ENCODE measurements around the gene CCDC171.

- no peak for TF ChIP-seq POLR2AphosphoS5 (IDR thresholded peaks at IDR 0.05; ENCODE audit: low read depth, low read length)
- no peak for TF ChIP-seq JUND (IDR thresholded peaks at IDR 0.05)
- TF ChIP-seq, protein P1, sequence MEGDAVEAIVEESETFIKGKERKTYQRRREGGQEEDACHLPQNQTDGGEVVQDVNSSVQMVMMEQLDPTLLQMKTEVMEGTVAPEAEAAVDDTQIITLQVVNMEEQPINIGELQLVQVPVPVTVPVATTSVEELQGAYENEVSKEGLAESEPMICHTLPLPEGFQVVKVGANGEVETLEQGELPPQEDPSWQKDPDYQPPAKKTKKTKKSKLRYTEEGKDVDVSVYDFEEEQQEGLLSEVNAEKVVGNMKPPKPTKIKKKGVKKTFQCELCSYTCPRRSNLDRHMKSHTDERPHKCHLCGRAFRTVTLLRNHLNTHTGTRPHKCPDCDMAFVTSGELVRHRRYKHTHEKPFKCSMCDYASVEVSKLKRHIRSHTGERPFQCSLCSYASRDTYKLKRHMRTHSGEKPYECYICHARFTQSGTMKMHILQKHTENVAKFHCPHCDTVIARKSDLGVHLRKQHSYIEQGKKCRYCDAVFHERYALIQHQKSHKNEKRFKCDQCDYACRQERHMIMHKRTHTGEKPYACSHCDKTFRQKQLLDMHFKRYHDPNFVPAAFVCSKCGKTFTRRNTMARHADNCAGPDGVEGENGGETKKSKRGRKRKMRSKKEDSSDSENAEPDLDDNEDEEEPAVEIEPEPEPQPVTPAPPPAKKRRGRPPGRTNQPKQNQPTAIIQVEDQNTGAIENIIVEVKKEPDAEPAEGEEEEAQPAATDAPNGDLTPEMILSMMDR (IDR thresholded peaks at IDR 0.05 in 2 of 3, conservative IDR thresholded peaks at IDR 0.05 in 1 of 3; ENCODE audit: borderline replicate concordance in 1 of 3, insufficient read depth in 1 of 3, low read depth in 2 of 3, low read length in 2 of 3) = no peak
- no peak for TF ChIP-seq EZH2phosphoT487 (IDR thresholded peaks at IDR 0.05; ENCODE audit: borderline replicate concordance)
Measured at GRCh38 chr9:15512204-15512603, 40.6 kb upstream of the CCDC171 start.
